NCI-H2227 (cell line): ENCODE measurements around the gene DIAPH1.

Experiments used
- DNase-seq: peaks from one replicate; lab custom pipeline; 2025; ENCODE audit not compliant: unreplicated experiment; lab: John Stamatoyannopoulos, UW

DIAPH1 gene

GRCh38 chr5:141485321-141486055 is 133.3 kb downstream of the DIAPH1 start:
- DNase-seq, result peak; percentile 12

- DNase-seq, result peak; percentile 82
Observed at GRCh38 chr5:141484641-141485311, 134.0 kb downstream of the DIAPH1 start, which contains the start of gene PCDHGC4. Gene PCDHGC4, plus strand, starts transcription at chr5:141485030. Its CDS starts 144 bp downstream, at chr5:141485174.

GRCh38 chr5:141484310-141484640 is 134.5 kb downstream of the DIAPH1 start:
- DNase-seq, result no peak

GRCh38 chr5:141483902-141484301 is 134.9 kb downstream of the DIAPH1 start:
- no peak for DNase-seq

GRCh38 chr5:141479776-141480175 is 139.0 kb downstream of the DIAPH1 start:
- no peak for DNase-seq

- DNase-seq, result no peak
Observed at GRCh38 chr5:141478321-141478945, 140.4 kb downstream of the DIAPH1 start.

- no peak for DNase-seq
Observed at GRCh38 chr5:141477815-141478214, 141.0 kb downstream of the DIAPH1 start.

GRCh38 chr5:141477044-141477575 is 141.7 kb downstream of the DIAPH1 start:
- no peak for DNase-seq

- DNase-seq, result peak; percentile 76
Observed at GRCh38 chr5:141476132-141476911, 142.5 kb downstream of the DIAPH1 start.

GRCh38 chr5:141475625-141476131 is 143.1 kb downstream of the DIAPH1 start, which contains the start of gene PCDHGC3:
Gene PCDHGC3, plus strand, starts transcription at chr5:141475966. Its CDS starts 151 bp downstream, at chr5:141476117.
- DNase-seq, result peak; percentile 87

- no peak for DNase-seq
Observed at GRCh38 chr5:141465351-141465750, 153.4 kb downstream of the DIAPH1 start.
